Activated T-helper 1 cell treated with Interleukin-2 at 50 U/mL for 16 hours (primary cell): ENCODE results near the gene DCAF4.

Experiments used
- DNase-seq: peaks from one replicate; pipeline ENCODE4 v3.0.0-alpha.2; 2020; ENCODE audit warnings: low read depth

DCAF4 gene

GRCh38 chr14:72926292-72927028, at the start of gene DCAF4:
Gene DCAF4, plus strand, starts transcription at chr14:72926464. Its CDS starts 11,515 bp downstream, at chr14:72937979.
- peak; percentile 88 for DNase-seq

- no peak for DNase-seq
These were observed 49.6 kb upstream of the DCAF4 start for GRCh38 chr14:72876710-72877063.

- no peak for DNase-seq
These were observed 47.5 kb upstream of the DCAF4 start for GRCh38 chr14:72878746-72879145.

- DNase-seq: no peak
These were observed 46.8 kb upstream of the DCAF4 start for GRCh38 chr14:72879431-72879830.

- no peak for DNase-seq
These were observed 46.1 kb upstream of the DCAF4 start for GRCh38 chr14:72880164-72880563.

- DNase-seq: no peak
These were observed 45.4 kb upstream of the DCAF4 start for GRCh38 chr14:72880820-72881219.

- no peak for DNase-seq
These were observed 44.7 kb upstream of the DCAF4 start for GRCh38 chr14:72881543-72881942.

- DNase-seq: no peak
These were observed 44.2 kb upstream of the DCAF4 start for GRCh38 chr14:72882047-72882446.

GRCh38 chr14:72882463-72882862, 43.8 kb upstream of the DCAF4 start:
- DNase-seq: no peak

- DNase-seq: no peak
These were observed 43.2 kb upstream of the DCAF4 start for GRCh38 chr14:72883109-72883508.

GRCh38 chr14:72883961-72884360, 42.3 kb upstream of the DCAF4 start:
- no peak for DNase-seq

GRCh38 chr14:72884386-72884785, 41.9 kb upstream of the DCAF4 start:
- DNase-seq: no peak

- no peak for DNase-seq
These were observed 38.8 kb upstream of the DCAF4 start for GRCh38 chr14:72887514-72887913.

- DNase-seq: no peak
These were observed 38.1 kb upstream of the DCAF4 start for GRCh38 chr14:72888192-72888591.

- DNase-seq: no peak
These were observed 37.5 kb upstream of the DCAF4 start for GRCh38 chr14:72888636-72889201.

GRCh38 chr14:72889366-72889765, 36.9 kb upstream of the DCAF4 start:
- DNase-seq: no peak

GRCh38 chr14:72891666-72892102, 34.6 kb upstream of the DCAF4 start:
- DNase-seq: no peak

- no peak for DNase-seq
These were observed 34.0 kb upstream of the DCAF4 start for GRCh38 chr14:72892103-72892878.

- no peak for DNase-seq
These were observed 33.2 kb upstream of the DCAF4 start for GRCh38 chr14:72892879-72893635.

GRCh38 chr14:72893636-72894322, 32.5 kb upstream of the DCAF4 start, which contains the start of gene DPF3:
Gene DPF3, minus strand, starts transcription at chr14:72894101. Its CDS starts 13 bp downstream, at chr14:72894088.
- DNase-seq: peak; percentile 82

- no peak for DNase-seq
These were observed 32.0 kb upstream of the DCAF4 start for GRCh38 chr14:72894323-72894622.
